Endothelial cell of umbilical vein (primary cell): ENCODE results near the gene MYO19. TPM values are rescaled to one million over a fixed set of nuclear protein-coding genes. Genes with fewer than 3 reads are reported as not detected.

Experiments
- BruUV-seq: library from RNA; stranded (reverse); fragments of 400-500 nt; replicated peaks from 2 replicates; lab custom pipeline; 2021; lab: Mats Ljungman, UMichigan
- CTCF ChIA-PET: fragments of 300-600, 350-600 bp; sonication (Branson Sonifier 250); formaldehyde crosslinking; loops from one replicate; lab custom pipeline; 2021; ENCODE audit warnings: antibody characterized with exemption, inconsistent platforms; lab: Charles Lee
- POLR2A ChIA-PET: fragments of 300-600, 350-600 bp; sonication (Branson Sonifier 250); formaldehyde crosslinking; loops from one replicate; lab custom pipeline; 2021; ENCODE audit warnings: antibody characterized with exemption, inconsistent platforms; lab: Charles Lee
- DNase-seq: peaks from one replicate; pipeline ENCODE4 v3.0.0-alpha.2; 2011; ENCODE audit warnings: low read depth, low spot score
- FAIRE-seq: peaks from 2 replicates; lab custom pipeline; 2011; peaks lifted over from hg19 to GRCh38; lab: Jason Lieb, UNC
- H2AFZ ChIP-seq: 2 replicates; pipeline ENCODE4 v1.6.0; 2012; ENCODE audit warnings: low read depth, low read length, control low read depth, inconsistent platforms
- H3K27ac ChIP-seq: 2 replicates; pipeline ENCODE4 v1.5.1; 2011; ENCODE audit warnings: low read depth, mild to moderate bottlenecking, control low read depth, low read length, moderate library complexity; ENCODE audit not compliant: insufficient read depth
- H3K27me3 ChIP-seq, 2 experiments: 2 replicates each; pipeline versions ENCODE4 v1.6.0 to v1.6.1; 2011; ENCODE audit warnings: low read length in 2 of 2, mixed read lengths in 1 of 2; ENCODE audit not compliant: control insufficient read depth in 2 of 2, insufficient read depth in 2 of 2
- H3K36me3 ChIP-seq, 2 experiments: 2 replicates in 1 of 2; 3 replicates in 1 of 2; pipeline ENCODE4 v1.5.1; 2011; ENCODE audit warnings: low read length in 2 of 2, mild to moderate bottlenecking in 1 of 2, moderate library complexity in 1 of 2; ENCODE audit not compliant: control insufficient read depth in 2 of 2, insufficient read depth in 2 of 2; ENCODE audit errors: extremely low read depth in 1 of 2
- H3K4me1 ChIP-seq: 3 replicates; pipeline ENCODE4 v1.5.1; 2011; ENCODE audit warnings: mild to moderate bottlenecking, low read length; ENCODE audit not compliant: control insufficient read depth, insufficient read depth; ENCODE audit errors: extremely low read depth
- H3K4me2 ChIP-seq: 2 replicates; pipeline ENCODE4 v1.6.1; 2011; ENCODE audit warnings: low read length, control low read depth, mixed read lengths; ENCODE audit not compliant: insufficient read depth
- H3K4me3 ChIP-seq, 3 experiments: fragments of 200-600 bp in 1 of 3; sonication (generic), shearing (Covaris generic) in 1 of 3; replicated peaks in 1 of 3; 2 replicates each; pipeline ENCODE4 v1.5.1; 2011 to 2016; ENCODE audit warnings: control low read depth in 3 of 3, low read length in 3 of 3, mild to moderate bottlenecking in 2 of 3, inconsistent platforms in 1 of 3, low read depth in 1 of 3, moderate library complexity in 1 of 3; ENCODE audit not compliant: insufficient read depth in 1 of 3
- H3K79me2 ChIP-seq: 2 replicates; pipeline ENCODE4 v1.6.0; 2012; ENCODE audit warnings: low read length, inconsistent platforms; ENCODE audit not compliant: control insufficient read depth, insufficient read depth
- H3K9ac ChIP-seq: replicated peaks from 2 replicates; pipeline ENCODE3; 2011; ENCODE audit warnings: low read length, control low read depth; ENCODE audit not compliant: insufficient read depth; ENCODE audit errors: extremely low read depth
- H3K9me1 ChIP-seq: replicated peaks from 3 replicates; pipeline ENCODE4 v1.6.0; 2011; ENCODE audit warnings: mild to moderate bottlenecking, low read length; ENCODE audit not compliant: control insufficient read depth, insufficient read depth; ENCODE audit errors: extremely low read depth
- H3K9me3 ChIP-seq: replicated peaks from 2 replicates; pipeline ENCODE4 v1.5.1; 2012; ENCODE audit warnings: low read length, inconsistent platforms; ENCODE audit not compliant: control insufficient read depth, insufficient read depth
- H4K20me1 ChIP-seq: replicated peaks from 2 replicates; pipeline ENCODE3; 2011; ENCODE audit warnings: mild to moderate bottlenecking, low read length; ENCODE audit not compliant: control insufficient read depth, insufficient read depth; ENCODE audit errors: extremely low read depth
- CTCF ChIP-seq, 2 donors: IDR thresholded peaks; 1 replicate in 1 of 2; 2 replicates in 1 of 2; pipeline ENCODE4 v1.5.1; 2011; ENCODE audit warnings: low read length in 2 of 2, mild to moderate bottlenecking in 2 of 2, moderate library complexity in 2 of 2, control low read depth in 1 of 2, inconsistent platforms in 1 of 2, low read depth in 1 of 2; ENCODE audit not compliant: insufficient read depth in 1 of 2; ENCODE audit errors: extremely low read depth in 1 of 2
- EZH2 ChIP-seq: IDR thresholded peaks from 2 replicates; pipeline ENCODE4 v1.6.1; 2012; ENCODE audit warnings: borderline replicate concordance, low read depth, mild to moderate bottlenecking, moderate library complexity, low read length, inconsistent platforms; ENCODE audit not compliant: severe bottlenecking
- FOS ChIP-seq: IDR thresholded peaks from 2 replicates; pipeline ENCODE4 v1.6.1; 2011; ENCODE audit warnings: mild to moderate bottlenecking, low read length, moderate library complexity, borderline replicate concordance; ENCODE audit not compliant: insufficient read depth
- GATA2 ChIP-seq: IDR thresholded peaks from 2 replicates; pipeline ENCODE4 v1.7.0; 2011; ENCODE audit warnings: low read depth, mild to moderate bottlenecking, moderate library complexity, mixed read lengths, low read length; ENCODE audit not compliant: insufficient read length, insufficient read depth
- JUN ChIP-seq: IDR thresholded peaks from 2 replicates; pipeline ENCODE4 v1.6.1; 2011; ENCODE audit warnings: borderline replicate concordance, low read depth; ENCODE audit not compliant: insufficient read length, insufficient read depth
- MAX ChIP-seq: IDR thresholded peaks from 2 replicates; pipeline ENCODE4 v1.6.1; 2011; ENCODE audit not compliant: insufficient read depth, insufficient read length
- MYC ChIP-seq: IDR thresholded peaks from one replicate; pipeline ENCODE4 v1.6.1; 2011; ENCODE audit warnings: mild to moderate bottlenecking, low read depth, low read length
- POLR2A ChIP-seq: IDR thresholded peaks from 2 replicates; pipeline ENCODE4 v1.6.1; 2012; ENCODE audit warnings: low read depth, mild to moderate bottlenecking, control low read depth, low read length
- POLR2AphosphoS5 ChIP-seq: IDR thresholded peaks from 2 replicates; pipeline ENCODE4 v1.6.1; 2012; ENCODE audit warnings: low read depth, mild to moderate bottlenecking, control low read depth, low read length, moderate library complexity; ENCODE audit not compliant: insufficient read depth
- dilution Hi-C: fragments of 300-500 bp; cut with MboI; formaldehyde crosslinking; loops from one replicate; pipeline ENCODE4 v1.15.0; 2019; ENCODE audit warnings: low sequenced_read_pairs; ENCODE audit not compliant: extremely low pct_ligation_motif_present
- intact Hi-C: fragments of 100-400 bp; cut with micrococcal nuclease; formaldehyde crosslinking; loops from one replicate; pipeline ENCODE4 v1.10.0; 2022
- polyA plus RNA-seq, 4 experiments: library from polyadenylated mRNA; depleted of rRNA in 3 of 4; stranded (reverse) in 3 of 4; unstranded in 1 of 4; fragments of >200 nt; gene quantifications; 2 replicates each; pipeline versions ENCODE4 v1.2.1 to v1.2.3, GENCODE V29; 2011 to 2012; ENCODE audit warnings: missing spikeins in 1 of 4
- total RNA-seq: library from RNA; stranded (reverse); gene quantifications from 2 replicates; pipeline ENCODE4 v1.2.3, GENCODE V29; 2021

The MYO19 gene
- total and polyA plus RNA-seq, 2 donors (not counting 3 experiments of a cell fraction or from before 2014, with no cell fraction given), result 75.4 to 95.7 TPM

GRCh38 chr17:36485805-36486203 is 48.9 kb downstream of the MYO19 start:
- CTCF ChIA-PET, result interaction anchor here (0.6 to 1.0 kb wide), 3 partner anchors 9 to 25 kb away, joined by 3 read pairs; no protein-coding TSS in a partner anchor
- no TSS peak for BruUV-seq

More at GRCh38 chr17:36485805-36486203, 48.9 kb downstream of the MYO19 start:
- Histone ChIP-seq H2AFZ (peak overlapping the region; percentile 93), H3K27ac (no peak overlapping the region), H3K9ac (peak overlapping the region; percentile 4), H3K36me3 (no peaks in the 10 kb centered on the region), H4K20me1 (no peaks in the 10 kb centered on the region), H3K27me3 (peaks cover 0 to 9% of the 10 kb centered on the region in 2 experiments), H3K4me3 (peak overlapping the region in 2 of 3 experiments; percentile 59 to 96), H3K79me2 (peaks cover 18% of the 10 kb centered on the region), H3K9me3 (no peaks in the 10 kb centered on the region), H3K4me1 (peaks cover 17% of the 10 kb centered on the region), H3K4me2 (peak overlapping the region; percentile 78), H3K9me1 (no peaks in the 10 kb centered on the region)
- POLR2A ChIA-PET, result interaction anchor here (0.6 kb wide), 1 partner anchor 1066 kb away, joined by 5 read pairs; no protein-coding TSS in a partner anchor
- TF ChIP-seq GATA2 (no peak), MYC (no peak), JUN (no peak), POLR2A (no peak), CTCF (IDR thresholded peaks at IDR 0.05; ENCODE audit: extremely low read depth in 1 of 2, insufficient read depth in 1 of 2, low read depth in 1 of 2, low read length in 2 of 2) (no peak), FOS (no peak), EZH2 (no peak), POLR2AphosphoS5 (no peak), MAX (no peak)
- FAIRE-seq, result no peak
- no peak for DNase-seq
- intact Hi-C loops (loop anchor here (1.0 kb wide), 1 partner anchor 48 kb away; the partner anchor contains the start of genes MYO19 and PIGW), dilution Hi-C loops (no loop called here)
